ENCODE measurements around the gene MADCAM1.

DNA sequence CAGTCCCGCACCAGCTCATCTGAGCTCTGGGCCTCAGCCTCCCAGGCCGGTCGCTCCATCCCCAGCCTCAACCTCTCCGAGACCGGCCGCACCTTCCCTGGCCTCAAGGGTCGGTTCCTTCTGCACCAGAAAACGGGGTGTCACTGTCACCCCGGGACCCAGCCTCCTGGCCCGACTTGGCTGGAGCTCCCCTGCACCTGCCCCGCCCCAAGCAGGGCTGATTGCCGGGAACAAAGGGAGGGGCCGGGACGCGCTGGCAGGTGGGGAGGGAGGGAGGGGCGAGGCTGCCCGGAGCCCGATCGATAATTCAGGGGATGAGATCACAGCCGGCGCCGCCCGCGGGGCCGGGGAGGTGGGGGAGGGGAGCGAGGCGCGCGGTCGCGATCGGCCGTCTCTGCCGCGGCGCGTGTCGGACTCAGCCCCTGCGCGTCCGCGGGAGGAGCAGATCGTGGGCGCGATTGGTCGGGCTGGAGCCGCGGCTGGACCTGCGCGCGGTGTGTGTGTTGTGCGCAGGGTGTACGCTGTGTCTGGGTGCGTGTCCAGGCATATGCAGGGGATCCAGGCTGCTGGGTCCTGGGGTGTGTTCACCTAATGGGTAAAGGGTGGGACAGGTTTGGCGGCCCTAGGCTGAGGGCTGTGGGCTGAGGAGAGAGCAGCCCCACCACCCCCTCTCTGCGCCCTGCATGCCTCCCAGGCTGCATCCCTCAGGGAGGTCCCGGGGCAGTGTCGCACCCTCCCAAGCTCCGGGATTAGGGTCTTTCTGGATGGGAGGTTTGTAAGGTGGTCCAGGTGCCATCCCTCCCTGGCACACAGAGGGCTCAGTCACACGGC is 34.4 kb upstream of the MADCAM1 start:
- TF ChIP-seq, protein P1, sequence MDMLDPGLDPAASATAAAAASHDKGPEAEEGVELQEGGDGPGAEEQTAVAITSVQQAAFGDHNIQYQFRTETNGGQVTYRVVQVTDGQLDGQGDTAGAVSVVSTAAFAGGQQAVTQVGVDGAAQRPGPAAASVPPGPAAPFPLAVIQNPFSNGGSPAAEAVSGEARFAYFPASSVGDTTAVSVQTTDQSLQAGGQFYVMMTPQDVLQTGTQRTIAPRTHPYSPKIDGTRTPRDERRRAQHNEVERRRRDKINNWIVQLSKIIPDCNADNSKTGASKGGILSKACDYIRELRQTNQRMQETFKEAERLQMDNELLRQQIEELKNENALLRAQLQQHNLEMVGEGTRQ (IDR thresholded peaks at IDR 0.05; ENCODE audit: low read length), result no peak
- TF ChIP-seq, protein P2, sequence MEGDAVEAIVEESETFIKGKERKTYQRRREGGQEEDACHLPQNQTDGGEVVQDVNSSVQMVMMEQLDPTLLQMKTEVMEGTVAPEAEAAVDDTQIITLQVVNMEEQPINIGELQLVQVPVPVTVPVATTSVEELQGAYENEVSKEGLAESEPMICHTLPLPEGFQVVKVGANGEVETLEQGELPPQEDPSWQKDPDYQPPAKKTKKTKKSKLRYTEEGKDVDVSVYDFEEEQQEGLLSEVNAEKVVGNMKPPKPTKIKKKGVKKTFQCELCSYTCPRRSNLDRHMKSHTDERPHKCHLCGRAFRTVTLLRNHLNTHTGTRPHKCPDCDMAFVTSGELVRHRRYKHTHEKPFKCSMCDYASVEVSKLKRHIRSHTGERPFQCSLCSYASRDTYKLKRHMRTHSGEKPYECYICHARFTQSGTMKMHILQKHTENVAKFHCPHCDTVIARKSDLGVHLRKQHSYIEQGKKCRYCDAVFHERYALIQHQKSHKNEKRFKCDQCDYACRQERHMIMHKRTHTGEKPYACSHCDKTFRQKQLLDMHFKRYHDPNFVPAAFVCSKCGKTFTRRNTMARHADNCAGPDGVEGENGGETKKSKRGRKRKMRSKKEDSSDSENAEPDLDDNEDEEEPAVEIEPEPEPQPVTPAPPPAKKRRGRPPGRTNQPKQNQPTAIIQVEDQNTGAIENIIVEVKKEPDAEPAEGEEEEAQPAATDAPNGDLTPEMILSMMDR (IDR thresholded peaks at IDR 0.05; ENCODE audit: control extremely low read depth in 1 of 3, insufficient read depth in 1 of 3, low read depth in 1 of 3, low read length in 3 of 3), result no peak
- TF ChIP-seq NANOG (IDR thresholded peaks at IDR 0.05; ENCODE audit: insufficient read depth, low read depth, low read length, poor library complexity, severe bottlenecking) (no peak), POLR2AphosphoS5 (IDR thresholded peaks at IDR 0.05; ENCODE audit: low read depth, low read length) (no peak), EZH2 (IDR thresholded peaks at IDR 0.05; ENCODE audit: low read depth, low read length, severe bottlenecking) (peak; percentile 51), CEBPB (IDR thresholded peaks at IDR 0.05; ENCODE audit: low read depth, low read length) (no peak), RAD21 (IDR thresholded peaks at IDR 0.05 in 1 of 2, conservative IDR thresholded peaks at IDR 0.05 in 1 of 2; ENCODE audit: low read depth in 2 of 2, low read length in 2 of 2) (no peak)
